ENCODE data around the gene SLC6A19. TPM values are rescaled to one million over a fixed set of nuclear protein-coding genes. Genes with fewer than 3 reads are reported as not detected.

SLC6A19 gene
- total RNA-seq, 4 donors from 2014 or later: under 0.01 TPM; not detected in 3

DNA sequence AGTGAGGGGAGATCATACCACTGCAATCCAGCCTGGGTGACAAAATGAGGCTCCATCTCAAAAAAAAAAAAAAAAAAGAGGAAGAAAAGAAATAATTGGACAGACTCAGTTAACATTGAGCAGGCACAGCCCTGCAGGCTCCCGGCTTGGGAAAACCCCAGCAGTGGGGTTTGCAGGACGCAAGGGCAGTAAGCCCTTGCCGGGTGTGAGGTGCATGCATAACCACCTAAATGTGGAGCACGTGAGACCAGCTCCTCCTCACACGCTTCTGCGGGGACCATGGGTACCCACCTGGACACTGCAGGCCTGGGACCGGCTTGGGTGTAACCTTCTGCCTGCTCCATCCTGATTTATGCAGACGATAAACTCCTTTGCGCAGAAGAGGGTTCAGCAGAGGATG is 19.0 kb downstream of the SLC6A19 start:
- TF ChIP-seq POLR2A (IDR thresholded peaks at IDR 0.05): no peak
- TF ChIP-seq, protein P1, sequence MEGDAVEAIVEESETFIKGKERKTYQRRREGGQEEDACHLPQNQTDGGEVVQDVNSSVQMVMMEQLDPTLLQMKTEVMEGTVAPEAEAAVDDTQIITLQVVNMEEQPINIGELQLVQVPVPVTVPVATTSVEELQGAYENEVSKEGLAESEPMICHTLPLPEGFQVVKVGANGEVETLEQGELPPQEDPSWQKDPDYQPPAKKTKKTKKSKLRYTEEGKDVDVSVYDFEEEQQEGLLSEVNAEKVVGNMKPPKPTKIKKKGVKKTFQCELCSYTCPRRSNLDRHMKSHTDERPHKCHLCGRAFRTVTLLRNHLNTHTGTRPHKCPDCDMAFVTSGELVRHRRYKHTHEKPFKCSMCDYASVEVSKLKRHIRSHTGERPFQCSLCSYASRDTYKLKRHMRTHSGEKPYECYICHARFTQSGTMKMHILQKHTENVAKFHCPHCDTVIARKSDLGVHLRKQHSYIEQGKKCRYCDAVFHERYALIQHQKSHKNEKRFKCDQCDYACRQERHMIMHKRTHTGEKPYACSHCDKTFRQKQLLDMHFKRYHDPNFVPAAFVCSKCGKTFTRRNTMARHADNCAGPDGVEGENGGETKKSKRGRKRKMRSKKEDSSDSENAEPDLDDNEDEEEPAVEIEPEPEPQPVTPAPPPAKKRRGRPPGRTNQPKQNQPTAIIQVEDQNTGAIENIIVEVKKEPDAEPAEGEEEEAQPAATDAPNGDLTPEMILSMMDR (IDR thresholded peaks at IDR 0.05): no peak
- TF ChIP-seq EP300 (IDR thresholded peaks at IDR 0.05): no peak
- Histone ChIP-seq H3K4me3 (no peak overlapping the region), H3K27ac (no peak overlapping the region), H3K36me3 (no peaks in the 10 kb centered on the region), H3K4me1 (no peaks in the 10 kb centered on the region), H3K27me3 (no peaks in the 10 kb centered on the region), H3K9me3 (peaks cover 0 to 12% (median 0%) of the 10 kb centered on the region in 4 donors)
- no peak for DNase-seq (ENCODE audit: low spot score in 2 of 2)
- WGBS, 2 donors: 81 to 82% methylated on average over 9 of the region's 9 CpGs

DNA sequence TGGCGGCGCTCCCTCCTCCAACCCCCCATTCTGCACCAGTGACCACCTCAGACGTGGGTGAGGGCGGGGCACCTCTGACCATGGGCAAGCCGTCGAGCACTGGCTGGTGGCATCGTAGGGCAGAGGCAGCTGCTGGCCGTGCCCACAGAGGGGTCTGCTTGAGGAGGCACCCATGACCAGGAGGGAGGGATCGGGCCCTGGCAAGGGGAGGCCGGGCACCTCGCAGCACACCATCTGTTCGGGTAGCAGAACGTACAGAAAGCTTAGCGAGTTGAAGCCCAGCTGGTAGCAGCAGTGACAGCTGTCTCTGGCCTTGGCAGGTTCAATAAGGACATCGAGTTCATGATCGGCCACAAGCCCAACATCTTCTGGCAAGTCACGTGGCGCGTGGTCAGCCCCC is 19.4 kb downstream of the SLC6A19 start:
- peaks cover 0 to 7% (median 0%) of the 10 kb centered on the region in 4 donors for H3K9me3 ChIP-seq
- no peak overlapping the region for H3K4me3 ChIP-seq
- TF ChIP-seq, protein P1 (IDR thresholded peaks at IDR 0.05): no peak
- H3K36me3 ChIP-seq: no peaks in the 10 kb centered on the region
- no peaks in the 10 kb centered on the region for H3K27me3 ChIP-seq
- no peaks in the 10 kb centered on the region for H3K4me1 ChIP-seq
- whole genome bisulfite sequencing, 2 donors: 89 to 90% methylated on average over 17 to 18 of the region's 19 CpGs
- no peak overlapping the region for H3K27ac ChIP-seq
- no peak for DNase-seq (ENCODE audit: low spot score in 2 of 2)

DNA sequence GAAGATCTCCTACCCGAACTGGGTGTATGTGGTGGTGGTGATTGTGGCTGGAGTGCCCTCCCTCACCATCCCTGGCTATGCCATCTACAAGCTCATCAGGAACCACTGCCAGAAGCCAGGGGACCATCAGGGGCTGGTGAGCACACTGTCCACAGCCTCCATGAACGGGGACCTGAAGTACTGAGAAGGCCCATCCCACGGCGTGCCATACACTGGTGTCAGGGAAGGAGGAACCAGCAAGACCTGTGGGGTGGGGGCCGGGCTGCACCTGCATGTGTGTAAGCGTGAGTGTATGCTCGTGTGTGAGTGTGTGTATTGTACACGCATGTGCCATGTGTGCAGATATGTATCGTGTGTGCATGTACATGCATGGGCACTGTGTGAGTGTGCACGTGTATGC is 20.3 kb downstream of the SLC6A19 start:
- Histone ChIP-seq H3K36me3 (no peaks in the 10 kb centered on the region), H3K4me3 (no peak overlapping the region), H3K27me3 (no peaks in the 10 kb centered on the region), H3K4me1 (no peaks in the 10 kb centered on the region), H3K27ac (no peak overlapping the region), H3K9me3 (no peaks in the 10 kb centered on the region)
- 91 to 95% methylated on average over 10 of the region's 10 CpGs for WGBS, 2 donors
- no peak for DNase-seq (ENCODE audit: low spot score in 2 of 2)
- TF ChIP-seq, protein P1 (IDR thresholded peaks at IDR 0.05): no peak
- TF ChIP-seq EP300 (IDR thresholded peaks at IDR 0.05) (no peak), POLR2A (IDR thresholded peaks at IDR 0.05) (no peak)

DNA sequence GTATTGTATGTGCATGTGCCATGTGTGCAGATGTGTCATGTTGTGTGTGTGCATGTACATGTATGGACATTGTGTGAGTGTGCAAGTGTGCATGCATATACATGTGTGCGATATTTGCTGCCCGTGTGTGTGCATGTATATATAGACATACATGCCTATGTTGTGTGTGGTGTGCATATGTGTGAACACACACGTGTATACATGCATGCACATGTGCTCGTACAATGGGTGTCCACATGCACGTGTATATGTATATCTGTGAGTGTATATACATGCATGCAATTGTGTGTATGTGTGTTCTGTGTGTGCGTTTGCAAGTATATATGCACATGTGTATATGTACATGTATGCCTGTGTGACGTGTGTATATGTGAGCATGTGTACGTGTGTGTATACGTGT is 20.8 kb downstream of the SLC6A19 start:
- no peak overlapping the region for H3K27ac ChIP-seq
- no peak for TF ChIP-seq POLR2A (IDR thresholded peaks at IDR 0.05)
- TF ChIP-seq EP300 (IDR thresholded peaks at IDR 0.05): no peak
- TF ChIP-seq, protein P1 (IDR thresholded peaks at IDR 0.05): no peak
- H3K9me3 ChIP-seq: no peaks in the 10 kb centered on the region
- no peak overlapping the region for H3K4me3 ChIP-seq
- no peak for DNase-seq (ENCODE audit: low spot score in 2 of 2)
- H3K27me3 ChIP-seq: no peaks in the 10 kb centered on the region
- H3K4me1 ChIP-seq: no peaks in the 10 kb centered on the region
- no peaks in the 10 kb centered on the region for H3K36me3 ChIP-seq
- WGBS, 2 donors: 96 to 97% methylated on average over 9 of the region's 9 CpGs

DNA sequence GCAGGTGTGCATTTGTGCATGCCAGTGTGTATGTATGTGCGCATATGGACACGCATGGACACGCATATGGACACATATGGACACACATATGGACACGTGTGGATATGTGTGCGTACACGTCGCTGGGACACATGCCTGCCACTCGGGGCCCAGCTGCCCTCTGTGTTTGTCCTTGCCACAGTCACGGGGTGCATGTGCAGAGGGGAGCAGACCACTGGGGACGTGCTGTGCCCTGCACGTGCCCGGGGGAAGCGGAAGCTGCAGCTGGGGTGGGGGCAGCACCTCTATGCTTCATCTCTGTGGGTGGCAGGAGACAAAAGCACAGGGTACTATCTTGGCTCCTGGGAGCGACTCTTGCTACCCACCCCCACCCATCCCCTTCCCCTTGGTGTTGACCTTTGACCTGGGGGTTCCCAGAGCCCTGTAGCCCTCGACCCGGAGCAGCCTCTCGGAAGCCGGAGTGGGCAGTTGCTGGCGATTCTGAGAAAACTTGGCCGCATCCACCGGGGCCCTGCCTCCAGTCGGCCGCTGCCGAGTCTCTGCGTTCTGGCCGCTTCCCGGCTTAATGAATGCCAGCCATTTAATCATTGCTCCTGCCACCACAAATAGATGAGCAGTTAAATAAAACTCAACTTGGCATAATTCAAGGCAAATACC is 21.4 kb downstream of the SLC6A19 start:
- Histone ChIP-seq H3K4me3 (no peak overlapping the region), H3K9me3 (no peaks in the 10 kb centered on the region), H3K27ac (no peak overlapping the region), H3K27me3 (no peaks in the 10 kb centered on the region), H3K36me3 (no peaks in the 10 kb centered on the region), H3K4me1 (no peaks in the 10 kb centered on the region)
- 78 to 83% methylated on average over 27 of the region's 27 CpGs for WGBS, 2 donors
- no peak for DNase-seq (ENCODE audit: low spot score in 2 of 2)
- no peak for TF ChIP-seq POLR2A (IDR thresholded peaks at IDR 0.05)
- no peak for TF ChIP-seq EP300 (IDR thresholded peaks at IDR 0.05)
- TF ChIP-seq, protein P1 (IDR thresholded peaks at IDR 0.05): no peak

All from tibial nerve (tissue), 4 donors.